NCI-H82 (cell line): ENCODE results near the gene SNX9.
A peak's percentile ranks its signal among the peaks of the same experiment; 100 is the strongest.

Experiments
- DNase-seq: peaks from one replicate; lab custom pipeline; 2025; lab: John Stamatoyannopoulos, UW

The SNX9 gene

DNA sequence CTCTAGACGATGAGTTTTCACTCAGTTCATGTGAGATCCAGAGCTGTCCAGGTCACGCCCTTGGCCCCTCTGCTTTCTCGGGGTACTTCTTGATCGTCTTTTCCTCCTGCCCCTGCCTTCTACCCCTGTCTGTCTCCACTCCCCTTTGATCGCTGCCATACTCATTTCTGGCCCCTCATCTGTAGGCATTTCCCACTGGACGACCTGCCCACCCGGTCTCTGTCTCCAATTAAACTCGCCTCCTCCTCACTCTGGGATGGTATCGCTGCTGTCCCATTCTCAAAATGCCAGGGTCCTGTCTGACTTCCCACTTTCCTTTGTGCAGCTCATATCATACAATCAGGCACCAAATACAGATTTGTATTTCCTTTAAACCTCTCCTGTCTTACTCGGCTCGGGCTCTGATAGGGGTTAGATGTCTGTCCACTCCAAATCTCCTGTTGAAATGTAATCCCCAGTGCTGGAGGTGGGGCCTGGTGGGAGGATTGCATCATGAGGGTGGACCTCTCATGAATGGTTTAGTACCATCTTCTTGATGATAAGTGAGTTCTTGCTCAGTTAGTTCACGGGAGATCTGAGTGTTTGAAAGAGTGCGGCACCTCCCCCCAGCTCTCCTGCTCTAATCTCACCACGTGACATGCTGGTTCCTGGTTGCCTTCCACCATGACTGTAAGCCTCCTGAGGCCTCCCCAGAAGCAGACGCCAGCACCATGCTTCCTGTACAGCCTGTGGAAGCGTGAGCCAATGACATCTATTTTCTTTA lies 155.2 kb downstream of the SNX9 start:
- DNase-seq, result no peak

DNA sequence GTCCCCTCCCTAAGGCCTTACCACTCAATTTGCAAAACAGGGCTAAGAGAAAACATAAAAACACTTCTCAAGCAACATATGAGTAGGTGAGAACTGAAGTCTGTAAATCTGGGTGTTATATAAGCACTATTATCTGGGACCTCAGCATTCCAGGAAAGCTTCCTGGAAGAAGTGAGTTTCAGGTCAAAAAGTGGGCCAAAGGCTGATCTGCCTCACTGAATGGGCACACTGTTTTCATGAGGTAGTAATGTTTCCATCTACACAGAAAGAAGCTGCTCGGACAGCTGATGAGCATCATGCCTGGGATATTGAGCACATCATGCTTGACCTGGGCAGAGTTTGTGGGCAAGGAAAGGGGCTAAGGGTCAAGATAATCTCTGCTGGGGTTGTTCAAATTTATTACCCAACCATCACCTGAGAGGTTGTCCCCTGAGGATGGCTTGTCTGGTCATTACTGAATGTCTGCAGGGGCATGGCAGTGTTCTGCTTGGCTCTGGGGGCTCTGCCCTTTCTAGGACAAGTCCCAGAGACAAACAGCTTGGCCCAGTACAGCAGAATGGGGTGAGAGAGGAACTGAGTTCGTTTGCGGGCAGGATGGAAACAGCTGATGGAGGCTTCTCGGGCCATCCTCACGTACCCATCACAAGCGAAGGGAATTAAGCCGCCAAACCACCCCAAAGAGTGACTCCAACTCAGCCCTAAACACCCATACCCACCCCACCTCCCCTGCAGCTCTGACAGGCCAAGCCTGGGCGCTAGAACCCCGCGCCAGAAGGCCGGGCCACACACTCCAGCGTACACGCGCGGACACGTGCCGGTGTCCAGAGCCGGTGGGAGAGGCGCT lies 157.5 kb downstream of the SNX9 start:
- no peak for DNase-seq

DNA sequence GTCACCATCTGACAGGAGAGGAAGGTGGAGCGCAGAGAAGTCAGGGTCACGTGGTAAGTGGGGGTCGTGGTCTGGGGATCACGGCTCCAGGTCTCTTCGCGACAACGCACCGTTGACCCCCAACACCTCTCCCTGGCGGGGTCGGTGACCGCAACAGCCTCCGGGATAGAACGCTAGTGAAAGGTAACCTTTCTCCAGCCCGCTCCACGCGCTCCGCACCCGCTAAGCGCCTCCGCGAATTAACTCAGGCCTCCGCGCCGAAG lies 158.0 kb downstream of the SNX9 start:
- no peak for DNase-seq

DNA sequence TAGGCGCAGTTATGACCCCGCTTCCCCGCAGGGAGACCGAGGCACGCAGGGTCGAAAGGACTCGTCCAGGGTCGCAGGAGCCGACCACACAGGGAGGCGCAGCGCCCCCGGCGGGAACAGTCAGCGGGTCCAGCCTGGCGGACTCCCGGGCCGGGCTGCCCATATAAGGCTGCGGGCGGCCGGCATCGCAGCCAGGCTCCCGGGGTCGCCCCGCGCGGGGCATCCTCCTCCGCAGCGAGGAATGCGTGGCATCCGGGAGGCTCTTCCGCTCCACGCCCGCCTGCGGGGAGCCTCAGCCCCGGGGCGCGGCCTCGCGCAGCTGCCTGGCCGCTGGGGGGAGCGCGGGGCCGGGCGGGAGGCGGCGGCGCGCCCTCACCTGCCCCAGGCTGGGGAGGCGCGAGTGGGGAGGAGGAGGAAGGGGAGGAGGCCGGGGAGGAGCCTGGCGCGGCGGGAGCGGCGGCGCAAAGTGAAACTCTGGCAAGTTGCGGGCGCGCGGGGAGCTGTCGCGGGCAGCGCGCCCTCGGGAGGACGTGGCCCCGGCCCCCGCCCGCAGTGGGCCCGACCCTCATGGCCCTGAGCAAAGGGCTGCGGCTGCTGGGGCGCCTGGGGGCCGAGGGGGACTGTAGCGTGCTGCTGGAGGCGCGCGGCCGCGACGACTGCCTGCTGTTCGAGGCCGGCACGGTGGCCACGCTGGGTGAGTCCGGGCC lies 158.5 kb downstream of the SNX9 start, which contains the start of gene SYNJ2:
Gene SYNJ2, plus strand, starts transcription at position 469 of the 707 bp plus-strand sequence. Its CDS starts 99 bp downstream, at position 568.
- peak; percentile 84 for DNase-seq

DNA sequence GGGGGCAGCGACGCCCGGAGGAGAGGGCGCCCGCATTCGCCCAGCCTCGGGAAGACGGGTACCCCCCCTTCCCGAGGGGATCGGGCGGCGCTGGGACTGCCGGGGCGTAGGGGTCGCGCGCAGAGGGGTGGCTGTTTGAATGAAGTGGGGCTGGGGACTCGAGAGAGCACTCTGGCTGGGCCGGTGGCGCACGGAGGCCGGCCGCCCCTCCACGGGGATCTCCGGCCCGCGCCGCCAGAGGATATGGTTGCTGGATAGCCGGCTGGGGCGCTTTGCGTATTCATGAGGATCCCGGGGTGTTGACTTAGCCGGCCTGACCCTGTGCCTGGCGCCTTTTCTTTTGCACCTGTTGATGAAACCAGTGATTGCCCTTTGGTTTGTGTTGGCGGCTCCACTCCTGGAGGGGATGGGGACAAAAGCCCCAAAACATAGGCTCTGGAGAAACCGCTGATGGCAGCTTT lies 159.1 kb downstream of the SNX9 start:
- peak; percentile 42 for DNase-seq

DNA sequence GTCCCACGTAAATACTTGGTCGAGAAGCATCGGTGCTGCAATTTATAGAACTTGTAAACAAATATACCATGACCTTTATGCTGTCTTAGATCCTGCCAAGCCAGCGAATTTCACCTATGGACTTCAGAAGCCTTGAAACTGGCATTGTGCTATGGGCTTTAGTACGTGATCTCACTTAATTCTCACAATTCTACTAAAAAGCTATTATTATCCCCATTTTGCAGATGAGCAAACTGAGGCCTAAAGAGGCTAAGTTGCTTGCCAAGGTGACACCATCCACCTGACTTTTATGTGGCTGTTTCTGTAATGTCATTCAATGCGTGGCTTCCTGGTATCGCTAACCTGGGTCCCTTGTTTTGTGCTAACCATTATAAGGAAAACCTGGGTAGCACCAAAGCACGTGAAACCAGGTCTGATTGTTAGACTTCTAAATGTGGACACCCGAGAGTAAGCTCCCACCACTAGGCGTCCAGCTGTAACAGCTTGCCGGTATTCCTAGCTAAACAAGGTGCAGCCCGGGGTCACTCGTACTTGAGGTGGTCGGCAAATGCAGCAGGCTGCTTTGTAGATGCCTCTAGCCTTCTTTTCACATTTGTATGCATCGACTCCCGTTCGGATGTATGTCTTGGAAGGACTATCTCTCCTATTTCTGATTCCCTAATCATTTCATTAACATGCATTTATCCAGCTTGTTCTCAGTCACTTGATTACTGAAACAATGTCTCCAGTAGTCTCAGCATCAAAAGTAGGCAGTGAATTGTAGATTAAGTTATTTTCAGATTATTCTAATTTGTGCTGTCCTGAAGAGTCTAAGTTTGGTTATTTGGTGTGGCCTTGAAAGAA lies 159.7 kb downstream of the SNX9 start:
- peak; percentile 28 for DNase-seq

DNA sequence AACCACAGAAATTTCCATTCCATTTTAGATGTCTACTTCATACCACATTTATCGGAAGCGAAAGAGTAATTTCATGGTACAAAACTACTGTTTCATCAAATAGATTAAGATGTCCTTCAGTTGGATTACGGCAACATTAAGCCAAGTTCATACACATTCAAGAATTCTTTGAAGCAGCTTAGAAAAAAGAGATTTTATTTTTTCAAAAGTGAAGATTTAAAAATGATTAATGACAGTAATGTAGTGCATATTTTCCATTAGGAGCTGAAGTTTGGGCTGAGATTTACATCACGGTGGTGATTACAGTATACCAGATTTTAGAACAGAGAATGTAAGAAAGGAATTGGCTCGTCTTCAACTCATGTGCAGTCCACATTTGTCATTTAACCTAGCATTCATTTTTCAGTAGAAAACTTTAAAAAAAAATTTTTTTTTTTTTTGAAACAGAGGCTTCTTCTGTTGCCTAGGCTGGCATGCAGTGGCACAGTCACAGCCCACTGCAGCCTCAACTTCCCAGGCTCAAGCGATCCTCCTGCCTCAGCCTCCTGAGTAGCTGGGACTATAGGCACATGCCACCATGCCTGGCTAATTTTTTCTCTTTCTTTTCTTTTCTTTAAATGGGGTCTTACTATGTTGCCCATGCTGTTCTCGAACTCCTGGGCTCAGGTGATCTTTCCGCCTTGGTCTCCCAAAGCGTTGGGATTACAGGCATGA lies 160.5 kb downstream of the SNX9 start:
- no peak for DNase-seq

DNA sequence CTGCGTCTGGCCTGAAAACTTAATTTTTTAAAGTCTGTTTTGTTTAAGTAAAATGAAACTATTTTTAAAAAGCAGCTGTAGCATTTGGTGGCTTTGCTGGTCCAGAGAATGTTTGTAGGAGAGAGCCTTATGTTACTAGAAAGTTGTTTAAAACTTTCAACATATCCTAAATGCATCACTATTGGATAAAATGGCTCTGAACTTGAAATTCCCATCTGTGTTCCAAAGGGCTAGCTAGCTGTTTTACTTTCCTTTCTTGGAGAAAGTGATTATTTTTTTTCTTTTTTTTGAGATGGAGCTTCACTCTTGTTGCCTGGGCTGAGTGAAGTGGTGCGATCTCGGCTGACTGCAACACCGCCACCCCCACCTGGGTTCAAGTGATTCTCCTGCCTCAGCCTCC lies 161.1 kb downstream of the SNX9 start:
- no peak for DNase-seq

DNA sequence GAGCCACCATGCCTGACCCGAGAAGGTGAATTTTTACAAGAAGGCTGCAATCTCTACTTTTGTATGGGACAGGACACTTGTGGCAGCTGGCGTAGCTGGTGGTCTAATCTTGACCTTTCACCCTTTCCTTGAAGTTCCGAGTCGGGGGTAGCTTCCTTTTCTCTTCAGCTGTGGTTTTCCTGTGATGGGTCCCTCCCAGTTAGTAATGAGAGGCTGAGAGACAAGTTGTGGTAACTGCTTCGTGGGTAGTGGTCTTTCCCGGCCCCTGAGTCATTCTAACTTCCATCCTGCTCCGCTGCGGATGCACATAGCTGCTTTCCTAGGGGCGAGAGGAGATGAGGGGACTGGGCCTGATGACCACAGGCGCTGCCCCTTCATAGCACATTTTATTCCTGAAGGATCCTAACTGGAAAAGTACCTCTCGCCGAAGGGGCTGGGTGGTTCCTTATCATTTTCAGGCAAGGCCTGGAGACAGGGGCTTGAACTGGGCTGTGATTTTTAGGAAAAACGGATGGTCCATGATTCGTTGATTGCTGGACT lies 161.7 kb downstream of the SNX9 start:
- no peak for DNase-seq

DNA sequence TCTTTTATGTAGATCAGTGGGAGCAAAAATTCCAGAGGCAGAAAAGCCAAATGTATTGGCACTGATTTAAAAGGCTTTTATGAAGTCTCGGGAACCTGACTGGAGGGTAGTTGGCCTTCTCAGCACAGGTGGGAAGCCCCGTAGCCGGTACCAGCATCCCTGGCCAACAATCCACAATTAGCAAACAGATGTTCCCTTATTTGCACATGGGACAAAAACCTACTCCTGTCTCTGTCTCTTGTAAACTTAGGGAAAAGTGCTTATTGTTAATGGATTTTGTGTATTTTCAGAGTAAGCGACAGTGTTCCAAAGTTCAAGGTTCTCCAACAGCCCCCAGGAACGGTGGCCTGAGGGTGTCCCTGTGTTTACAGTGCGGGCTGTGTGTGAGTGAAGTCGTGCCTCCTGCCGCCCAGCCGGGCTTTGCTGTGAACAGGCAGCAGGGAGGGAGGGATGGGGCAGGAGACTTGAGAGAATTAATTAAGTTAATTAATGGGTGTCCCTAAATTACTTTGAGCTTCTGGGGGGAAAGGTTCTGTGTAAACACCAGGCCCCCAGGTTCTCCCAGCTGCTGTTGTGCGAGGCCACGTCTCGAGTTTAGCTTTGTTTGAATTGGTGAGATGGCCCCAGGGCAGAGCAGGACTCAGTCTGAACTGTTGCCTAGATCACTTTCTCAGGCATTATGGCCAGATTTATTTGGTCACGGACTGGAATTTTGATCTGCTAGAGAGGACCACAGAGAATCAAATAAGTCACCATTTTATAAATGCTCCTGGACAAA lies 162.5 kb downstream of the SNX9 start:
- peak; percentile 67 for DNase-seq

DNA sequence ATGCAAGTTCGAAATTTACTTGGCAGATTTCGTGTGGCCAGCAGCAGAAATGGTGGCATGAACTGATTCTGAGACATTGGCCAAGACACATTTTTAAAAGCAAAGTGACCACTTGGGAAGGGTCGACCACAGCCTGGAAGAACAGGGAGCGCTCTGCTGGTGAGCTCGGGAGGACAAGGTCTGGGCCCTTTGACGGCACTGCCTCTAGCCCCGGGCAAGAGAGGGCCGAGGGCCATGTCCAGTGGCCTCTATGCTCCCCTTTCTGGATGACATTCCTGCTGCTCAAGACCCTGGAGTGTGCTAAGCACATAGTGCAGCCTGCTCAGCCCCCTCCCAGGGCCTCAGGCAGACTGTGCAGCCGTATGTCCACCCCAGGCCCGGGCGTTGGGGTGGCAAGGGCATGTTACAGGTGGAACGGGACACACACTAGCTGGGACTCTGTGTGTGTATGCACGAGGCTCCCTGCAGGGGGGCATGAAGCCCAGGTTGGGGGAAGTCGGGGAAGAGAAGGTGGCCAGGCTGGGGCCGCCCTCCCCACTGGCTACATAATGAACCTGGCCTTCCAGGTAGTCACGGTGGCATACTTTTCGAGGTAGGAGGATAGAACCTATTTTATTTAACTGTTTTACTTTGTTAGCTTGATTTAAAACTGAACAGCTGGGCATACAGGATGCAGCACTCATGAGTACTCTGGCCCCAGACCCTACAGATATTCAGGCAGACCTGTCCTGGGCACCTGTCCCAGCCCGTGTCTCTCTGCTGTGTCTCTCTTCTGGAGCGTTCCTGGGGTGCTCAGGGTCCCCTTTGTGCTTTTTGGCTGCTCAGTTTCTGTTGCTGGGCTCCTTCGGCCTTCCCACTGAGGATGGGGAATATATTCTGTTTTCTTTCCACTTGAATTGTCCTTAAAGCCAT lies 165.0 kb downstream of the SNX9 start:
- DNase-seq, result no peak

DNA sequence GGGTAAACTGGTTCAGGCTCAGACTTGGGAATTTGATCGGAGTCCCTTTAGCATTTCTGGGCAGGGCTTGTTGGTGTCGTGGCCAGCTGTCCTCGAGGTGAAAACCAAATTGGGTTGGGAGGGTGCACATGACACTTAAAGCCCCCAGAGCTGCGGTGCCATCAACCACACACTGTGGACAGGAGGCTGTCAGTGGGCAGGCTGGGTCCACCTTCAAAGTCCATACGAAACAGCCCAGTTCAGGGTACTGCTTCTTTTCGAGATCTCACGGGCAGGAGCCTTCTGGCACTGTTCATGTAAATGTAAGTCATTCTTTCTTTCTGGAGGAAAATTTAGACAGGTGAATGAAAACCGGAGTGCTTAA lies 165.6 kb downstream of the SNX9 start:
- DNase-seq, result no peak

DNA sequence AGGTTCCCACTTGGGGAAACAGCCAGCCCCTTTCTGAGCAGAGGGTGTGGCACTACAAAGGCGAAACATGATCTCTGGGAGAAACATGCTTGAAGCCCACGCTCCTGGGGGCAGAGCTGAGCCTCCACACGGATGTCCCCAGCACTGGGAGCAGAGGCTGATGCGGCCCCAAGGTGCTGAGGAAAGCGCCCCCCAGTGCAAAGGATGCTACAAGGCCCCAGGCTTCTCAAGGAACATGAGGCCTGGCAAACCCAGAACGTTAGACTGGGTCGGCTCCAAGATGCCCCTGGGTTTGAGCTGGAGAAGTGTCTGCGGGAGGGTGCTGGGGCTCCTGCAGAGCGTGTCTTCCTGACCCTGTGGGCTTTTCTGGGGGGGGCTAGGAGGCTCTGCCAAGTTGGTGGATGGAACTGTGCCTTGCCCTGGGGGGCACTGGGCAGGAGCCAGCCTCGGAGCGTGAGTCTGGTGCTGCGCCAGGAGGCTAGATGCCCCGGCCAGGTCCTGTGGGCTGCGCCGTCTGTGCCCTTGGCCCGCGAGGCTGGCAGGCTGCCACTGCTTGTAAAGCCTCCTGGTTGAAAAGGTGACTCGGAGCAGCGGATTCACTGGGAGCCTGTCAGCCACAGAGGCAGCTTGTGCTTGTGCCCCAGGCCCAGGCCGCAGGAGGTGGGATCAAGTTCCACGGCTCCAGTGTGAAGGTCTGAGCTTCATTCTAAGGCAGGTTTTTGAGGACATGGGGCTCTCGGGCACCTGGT lies 166.7 kb downstream of the SNX9 start:
- peak; percentile 19 for DNase-seq

DNA sequence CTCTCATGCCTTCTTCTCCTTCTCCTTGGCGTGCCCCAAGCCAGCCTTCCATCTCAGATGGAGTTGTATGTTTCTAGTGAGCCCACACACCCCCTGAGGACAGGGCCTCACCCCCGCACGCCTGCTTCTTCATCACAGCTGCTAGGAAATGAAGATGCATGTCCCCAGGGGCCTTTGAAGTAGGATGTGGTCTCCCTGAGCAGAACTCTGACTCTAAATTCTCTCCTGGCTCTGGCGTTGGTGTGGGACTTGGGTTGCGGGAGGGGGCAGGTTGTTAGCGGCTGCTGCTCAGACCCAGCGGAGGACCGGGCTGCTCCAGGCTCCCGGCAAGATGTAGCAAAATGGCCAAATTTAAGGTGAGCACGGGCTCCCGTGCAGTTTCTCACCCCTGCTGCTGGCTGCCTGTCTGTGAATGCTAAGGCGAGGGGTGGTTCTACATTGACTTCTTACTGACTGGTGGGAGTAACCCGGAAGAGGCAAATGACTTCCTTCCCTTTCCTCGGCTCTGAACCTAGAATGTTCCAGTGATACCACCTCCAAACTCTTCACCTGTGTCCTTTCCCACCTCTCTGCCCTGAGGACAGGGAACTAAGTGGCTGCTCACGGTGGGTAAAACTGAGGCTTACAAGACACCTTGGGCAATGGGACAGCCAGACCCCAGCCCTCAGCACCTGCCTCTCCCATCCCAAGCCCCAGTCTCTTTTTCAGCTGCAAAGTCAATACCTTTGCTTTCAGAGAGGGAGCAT lies 167.4 kb downstream of the SNX9 start:
- DNase-seq, result no peak

DNA sequence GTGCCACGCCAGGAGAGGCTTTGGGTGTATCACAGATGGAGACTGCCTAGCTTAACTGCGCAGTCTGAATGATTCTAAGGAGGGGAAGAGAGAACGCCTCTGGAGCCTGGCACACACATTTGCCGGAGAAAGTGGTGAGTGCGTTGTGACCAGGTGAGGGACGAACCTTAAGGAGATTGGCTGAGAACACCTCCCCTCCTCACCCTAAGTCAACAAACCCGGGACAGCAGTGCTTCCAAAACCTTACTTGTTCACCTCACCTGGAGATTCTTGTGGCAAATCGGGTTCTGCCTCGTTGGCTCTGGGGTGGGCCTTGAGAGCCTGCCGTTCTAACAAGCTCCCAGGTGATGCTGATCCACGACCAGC lies 168.0 kb downstream of the SNX9 start:
- no peak for DNase-seq

DNA sequence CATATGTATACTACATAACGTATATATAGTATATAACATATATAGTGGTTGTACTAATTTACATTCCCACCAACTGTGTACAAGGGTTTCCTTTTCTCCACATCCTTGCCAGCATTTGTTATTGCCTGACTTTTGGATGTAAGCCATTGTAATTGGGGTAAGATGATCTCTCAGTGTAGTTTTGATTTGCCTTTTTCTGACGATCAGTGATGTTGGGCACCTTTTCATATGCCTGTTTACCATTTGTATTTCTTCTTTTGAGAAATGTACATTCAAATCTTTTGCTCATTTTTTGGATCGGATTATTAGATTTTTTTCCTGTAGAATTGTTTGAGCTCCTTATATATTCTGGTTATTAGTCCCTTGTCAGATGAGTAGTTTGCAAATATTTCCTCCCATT lies 170.0 kb downstream of the SNX9 start:
- no peak for DNase-seq

DNA sequence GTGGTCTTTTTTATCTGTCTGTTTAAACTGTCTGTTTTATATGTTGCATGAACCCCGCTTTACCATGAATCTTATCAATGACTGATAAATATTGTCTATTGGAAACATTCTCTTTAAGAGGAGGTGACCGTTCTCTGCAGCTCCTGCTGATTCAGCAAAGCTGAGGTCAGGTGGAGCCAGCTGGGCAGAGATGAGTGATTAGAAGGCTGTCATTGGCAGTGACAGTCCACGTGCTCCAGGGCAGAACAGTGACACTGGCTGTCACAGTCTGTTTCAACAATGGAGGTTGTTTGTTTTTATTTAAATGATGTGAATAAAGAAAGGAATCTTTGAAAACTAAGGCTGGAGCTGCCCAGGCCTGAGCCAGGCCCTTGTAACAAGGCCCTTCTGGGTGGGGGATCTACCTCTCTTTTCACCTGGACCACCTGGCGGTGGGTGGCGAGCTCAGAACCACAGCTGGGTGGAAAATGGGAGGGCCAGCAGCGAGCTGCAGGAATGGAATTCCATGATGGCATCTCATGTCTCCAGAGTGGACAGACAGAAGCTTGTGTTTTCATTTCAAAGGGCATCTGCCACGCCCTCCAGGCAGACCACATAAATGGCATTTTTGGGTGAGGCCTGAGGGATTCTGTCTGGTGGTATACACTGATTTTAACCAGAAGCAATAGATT lies 171.2 kb downstream of the SNX9 start:
- no peak for DNase-seq
